Immature natural killer cell (primary cell): ENCODE data around the gene HUWE1. TPM values are rescaled to one million over a fixed set of nuclear protein-coding genes. Genes with fewer than 3 reads are reported as not detected.

Source experiments
- DNase-seq, 3 donors: peaks; one replicate each; pipeline ENCODE4 v3.0.0; 2022; ENCODE audit warnings: mixed read lengths in 1 of 3
- H3K27ac Mint-ChIP-seq, 6 donors: one replicate each; pipeline ENCODE4 v1.8.0; 2020; ENCODE audit warnings: mixed read lengths in 6 of 6, mild to moderate bottlenecking in 5 of 6, inconsistent platforms in 4 of 6, moderate library complexity in 3 of 6
- H3K27me3 Mint-ChIP-seq, 3 donors: one replicate each; pipeline ENCODE4 v1.8.0; 2020 to 2021; ENCODE audit warnings: low read depth in 3 of 3, mild to moderate bottlenecking in 3 of 3, mixed read lengths in 3 of 3, moderate library complexity in 3 of 3, inconsistent platforms in 1 of 3
- H3K36me3 Mint-ChIP-seq, 3 donors: one replicate each; pipeline ENCODE4 v1.8.0; 2020; ENCODE audit warnings: mixed read lengths in 3 of 3, inconsistent platforms in 2 of 3, mild to moderate bottlenecking in 2 of 3
- H3K4me1 Mint-ChIP-seq, 2 donors: one replicate each; pipeline ENCODE4 v1.8.0; 2020; ENCODE audit warnings: inconsistent platforms in 2 of 2, mild to moderate bottlenecking in 2 of 2, mixed read lengths in 2 of 2, moderate library complexity in 1 of 2
- H3K4me3 Mint-ChIP-seq, 5 donors: one replicate each; pipeline ENCODE4 v1.8.0; 2020; ENCODE audit warnings: mild to moderate bottlenecking in 5 of 5, mixed read lengths in 5 of 5, inconsistent platforms in 3 of 5, moderate library complexity in 3 of 5
- H3K9me3 Mint-ChIP-seq, 6 donors: one replicate each; pipeline ENCODE4 v1.8.0; 2020; ENCODE audit warnings: mild to moderate bottlenecking in 6 of 6, mixed read lengths in 6 of 6, inconsistent platforms in 4 of 6, moderate library complexity in 3 of 6
- polyA plus RNA-seq, 3 donors: library from polyadenylated mRNA; unstranded; fragments of 300-500 nt; fragmentation: Illumina TruSeq; gene quantifications; one replicate each; pipeline ENCODE4 v1.2.3, GENCODE V29; 2021

The HUWE1 gene
- polyA plus RNA-seq, 3 donors from 2014 or later = 4.2 to 22.4 (median 4.6) TPM

- H3K9me3 Mint-ChIP-seq = no peaks in the 10 kb centered on the region
- peaks cover 2 to 7% (median 3%) of the 10 kb centered on the region in 3 donors for H3K27me3 Mint-ChIP-seq
- peak overlapping the region; percentile 97 to 99 (median 99) for H3K27ac Mint-ChIP-seq
- peaks cover 45 to 50% of the 10 kb centered on the region in 2 donors for H3K4me1 Mint-ChIP-seq
- DNase-seq = peak; percentile 65 to 71 (median 69)
- peak overlapping the region; percentile 75 to 86 (median 83) for H3K4me3 Mint-ChIP-seq
- peaks cover 0 to 3% (median 0%) of the 10 kb centered on the region in 3 donors for H3K36me3 Mint-ChIP-seq
Measured at GRCh38 chrX:53714580-53715345, 28.2 kb upstream of the HUWE1 start.

GRCh38 chrX:53713987-53714579 lies 27.6 kb upstream of the HUWE1 start:
- H3K4me1 Mint-ChIP-seq = peaks cover 45 to 50% of the 10 kb centered on the region in 2 donors
- DNase-seq = peak in 1 of 3 donors; percentile 22
- H3K9me3 Mint-ChIP-seq = no peaks in the 10 kb centered on the region

GRCh38 chrX:53711436-53711835 lies 24.9 kb upstream of the HUWE1 start:
- Mint-ChIP-seq H3K27ac (no peak overlapping the region), H3K27me3 (peaks cover 0 to 7% (median 3%) of the 10 kb centered on the region in 3 donors), H3K4me1 (peaks cover 31 to 34% of the 10 kb centered on the region in 2 donors), H3K4me3 (no peak overlapping the region), H3K9me3 (no peaks in the 10 kb centered on the region), H3K36me3 (peaks cover 0 to 6% (median 0%) of the 10 kb centered on the region in 3 donors)
- DNase-seq = no peak

More at GRCh38 chrX:53713987-53714579, 27.6 kb upstream of the HUWE1 start:
- peak overlapping the region; percentile 97 to 99 (median 99) for H3K27ac Mint-ChIP-seq
- H3K27me3 Mint-ChIP-seq = peaks cover 2 to 7% (median 3%) of the 10 kb centered on the region in 3 donors
- peaks cover 0 to 3% (median 0%) of the 10 kb centered on the region in 3 donors for H3K36me3 Mint-ChIP-seq
- peak overlapping the region; percentile 75 to 86 (median 83) for H3K4me3 Mint-ChIP-seq

DNA sequence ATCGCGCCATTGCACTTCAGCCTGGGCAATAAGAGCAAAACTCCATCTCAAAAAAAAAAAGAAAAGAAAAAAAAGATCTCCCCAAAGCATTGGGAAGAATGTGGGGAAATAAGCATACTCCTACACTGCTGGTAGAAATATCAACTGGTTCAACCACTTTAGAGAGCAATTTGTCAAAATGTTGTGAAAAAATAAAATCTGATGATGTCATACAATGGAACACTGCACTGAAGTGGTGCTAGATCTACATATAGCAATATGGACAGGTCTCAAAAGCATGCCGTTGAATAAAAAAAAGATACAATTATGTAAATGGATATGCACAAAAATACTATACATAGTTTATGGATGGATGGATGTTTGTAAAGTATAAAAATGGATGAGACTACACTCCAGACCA lies 18.3 kb upstream of the HUWE1 start:
- Mint-ChIP-seq H3K4me1 (no peaks in the 10 kb centered on the region), H3K4me3 (no peak overlapping the region), H3K36me3 (peaks cover 3 to 5% (median 4%) of the 10 kb centered on the region in 3 donors), H3K9me3 (no peaks in the 10 kb centered on the region), H3K27me3 (peaks cover 0 to 2% (median 1%) of the 10 kb centered on the region in 3 donors), H3K27ac (no peak overlapping the region)
- no peak for DNase-seq

GRCh38 chrX:53704294-53704693 lies 17.8 kb upstream of the HUWE1 start:
- no peak for DNase-seq
- H3K27ac Mint-ChIP-seq = peak overlapping the region in 1 of 6 donors; percentile 49

DNA sequence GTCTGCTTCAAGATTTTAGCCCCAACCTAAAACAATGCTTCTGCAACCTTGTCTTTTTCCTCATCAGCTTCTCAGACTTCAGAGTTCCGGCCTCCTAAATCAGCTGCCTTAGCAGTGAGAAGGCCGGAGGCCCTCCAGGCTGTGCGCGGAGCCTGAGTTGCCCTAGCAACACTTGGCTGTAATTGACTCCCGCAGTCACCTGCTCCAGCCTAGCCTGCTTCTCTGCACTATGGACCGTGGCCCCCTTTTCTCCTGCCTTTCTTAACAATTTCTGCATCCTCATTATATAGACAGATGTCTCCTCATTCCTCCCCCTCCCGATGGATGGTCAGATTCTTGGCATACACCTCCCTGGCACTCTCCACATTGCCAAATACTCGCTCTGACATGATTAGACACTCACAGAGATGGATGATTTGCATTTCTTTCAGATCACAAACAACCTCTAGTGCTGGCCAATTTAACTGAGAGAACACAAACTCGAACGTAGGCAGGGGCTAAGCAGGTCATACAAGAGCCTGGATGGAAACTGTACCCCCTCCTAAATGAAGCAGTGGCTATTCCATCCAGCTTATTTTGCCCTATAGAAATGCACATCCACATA lies 9.5 kb upstream of the HUWE1 start:
- Mint-ChIP-seq H3K27me3 (peaks cover 0 to 3% (median 0%) of the 10 kb centered on the region in 3 donors), H3K4me1 (no peaks in the 10 kb centered on the region), H3K9me3 (no peaks in the 10 kb centered on the region), H3K4me3 (no peak overlapping the region), H3K27ac (no peak overlapping the region), H3K36me3 (no peaks in the 10 kb centered on the region)
- DNase-seq = no peak

More at GRCh38 chrX:53704294-53704693, 17.8 kb upstream of the HUWE1 start:
- Mint-ChIP-seq H3K4me1 (no peaks in the 10 kb centered on the region), H3K9me3 (no peaks in the 10 kb centered on the region), H3K4me3 (no peak overlapping the region), H3K27me3 (peaks cover 0 to 2% (median 1%) of the 10 kb centered on the region in 3 donors), H3K36me3 (peaks cover 3 to 5% (median 4%) of the 10 kb centered on the region in 3 donors)

- no peak for DNase-seq
- Mint-ChIP-seq H3K36me3 (no peaks in the 10 kb centered on the region), H3K4me1 (no peaks in the 10 kb centered on the region), H3K4me3 (no peak overlapping the region), H3K27ac (no peak overlapping the region), H3K27me3 (peaks cover 0 to 3% (median 0%) of the 10 kb centered on the region in 3 donors), H3K9me3 (no peaks in the 10 kb centered on the region)
Measured at GRCh38 chrX:53694642-53695041, 8.1 kb upstream of the HUWE1 start.

GRCh38 chrX:53688300-53688699 lies 1.8 kb upstream of the HUWE1 start:
- no peak for DNase-seq
- H3K4me3 Mint-ChIP-seq = no peak overlapping the region
- no peak overlapping the region for H3K27ac Mint-ChIP-seq
- no peaks in the 10 kb centered on the region for H3K36me3 Mint-ChIP-seq
- H3K9me3 Mint-ChIP-seq = no peaks in the 10 kb centered on the region
- peaks cover 4 to 13% (median 8%) of the 10 kb centered on the region in 3 donors for H3K27me3 Mint-ChIP-seq
- H3K4me1 Mint-ChIP-seq = peaks cover 22 to 24% of the 10 kb centered on the region in 2 donors

GRCh38 chrX:53685711-53686110 lies 808 bp downstream of the HUWE1 start:
- Mint-ChIP-seq H3K9me3 (no peaks in the 10 kb centered on the region), H3K27me3 (peaks cover 7 to 18% (median 13%) of the 10 kb centered on the region in 3 donors), H3K4me1 (peaks cover 35 to 44% of the 10 kb centered on the region in 2 donors), H3K4me3 (peak overlapping the region; percentile 84 to 97 (median 90)), H3K27ac (peak overlapping the region; percentile 71 to 98 (median 91)), H3K36me3 (no peaks in the 10 kb centered on the region)
- no peak for DNase-seq

DNA sequence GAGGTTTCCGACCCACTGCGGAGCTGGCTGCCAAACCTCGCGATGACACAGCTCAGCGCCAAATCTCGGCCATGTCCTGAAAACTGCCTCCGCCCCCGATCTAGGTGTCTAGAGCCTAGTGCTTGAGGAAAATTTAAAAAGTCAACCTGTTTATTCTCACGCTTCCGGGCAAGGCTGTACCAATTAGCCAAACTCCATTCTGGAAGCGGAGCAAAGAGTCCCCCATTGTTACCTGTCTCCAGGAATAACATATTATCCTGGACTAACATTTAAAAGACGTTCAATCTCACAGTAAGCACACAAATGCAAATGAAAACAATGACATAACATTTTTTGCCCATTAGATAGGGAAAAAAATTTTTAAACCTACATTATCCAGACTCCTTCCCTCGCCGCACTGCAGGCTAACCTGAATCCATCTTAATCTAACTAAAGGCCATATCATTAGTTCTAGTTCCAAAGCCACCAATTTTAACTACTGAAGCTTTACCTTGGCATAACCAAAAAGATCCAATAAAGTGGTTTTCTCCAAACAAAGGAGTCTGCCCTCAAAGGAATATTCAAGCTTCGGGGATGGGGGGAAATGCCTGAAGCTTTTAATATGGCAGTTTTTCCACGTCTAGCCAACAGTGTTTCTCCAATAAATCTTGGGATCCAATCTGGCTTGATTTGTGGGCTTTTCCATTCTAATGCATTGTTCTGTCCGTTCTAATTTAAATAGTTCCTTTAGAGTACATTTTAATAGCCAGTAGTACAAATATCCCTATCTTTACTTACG lies 1.9 kb downstream of the HUWE1 start:
- Mint-ChIP-seq H3K27ac (peak overlapping the region; percentile 86 to 98 (median 95)), H3K27me3 (peaks cover 7 to 18% (median 13%) of the 10 kb centered on the region in 3 donors), H3K36me3 (no peaks in the 10 kb centered on the region), H3K4me1 (peaks cover 35 to 47% of the 10 kb centered on the region in 2 donors), H3K4me3 (peak overlapping the region; percentile 79 to 97 (median 87)), H3K9me3 (no peaks in the 10 kb centered on the region)
- no peak for DNase-seq

DNA sequence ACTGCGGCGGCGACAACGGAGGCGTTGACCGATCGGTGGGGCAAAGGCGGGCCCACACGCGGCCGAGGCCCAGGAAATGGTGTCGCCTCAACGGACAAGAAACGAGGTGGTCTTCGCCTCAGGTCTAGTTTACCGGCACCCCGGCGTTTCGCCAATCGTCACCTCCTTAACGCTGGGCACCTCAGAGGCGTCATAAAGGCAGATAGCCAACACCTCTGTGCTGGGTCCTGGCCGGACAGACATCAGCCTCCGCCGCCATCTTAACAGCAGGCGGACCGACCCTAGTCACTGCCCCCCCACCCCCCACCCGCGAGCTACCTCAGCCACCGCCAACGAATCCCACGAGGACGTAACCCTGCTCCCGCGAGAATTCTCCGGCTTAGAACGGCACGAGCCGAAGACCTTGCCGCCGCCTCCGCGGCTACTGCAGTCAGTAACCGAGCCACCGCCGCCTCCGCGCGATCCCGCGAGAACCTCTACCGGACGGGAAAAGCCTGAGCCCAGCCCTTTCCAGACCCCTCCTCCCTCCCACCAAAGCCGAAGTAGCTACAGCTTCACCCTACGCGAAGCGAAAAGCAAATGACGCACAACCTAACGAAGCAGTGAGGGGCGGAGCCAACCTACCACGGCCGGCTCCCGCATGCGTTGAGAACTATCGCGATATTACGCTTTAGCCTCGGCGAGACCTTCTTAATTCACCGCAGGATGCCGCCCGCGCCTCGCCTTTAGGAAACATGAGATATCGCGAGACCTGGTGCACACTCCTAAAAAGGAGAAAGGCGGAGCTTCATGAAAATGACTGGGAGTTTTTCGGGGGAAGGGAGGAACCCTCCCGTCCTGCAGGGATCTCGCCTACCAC lies 2.7 kb downstream of the HUWE1 start:
- DNase-seq = peak; percentile 90 to 95 (median 94)
- H3K27ac Mint-ChIP-seq = peak overlapping the region; percentile 86 to 98 (median 95)
- no peaks in the 10 kb centered on the region for H3K36me3 Mint-ChIP-seq
- H3K4me1 Mint-ChIP-seq = peaks cover 35 to 49% of the 10 kb centered on the region in 2 donors
- H3K27me3 Mint-ChIP-seq = peaks cover 7 to 18% (median 13%) of the 10 kb centered on the region in 3 donors
- H3K9me3 Mint-ChIP-seq = no peaks in the 10 kb centered on the region
- peak overlapping the region; percentile 79 to 97 (median 87) for H3K4me3 Mint-ChIP-seq

DNA sequence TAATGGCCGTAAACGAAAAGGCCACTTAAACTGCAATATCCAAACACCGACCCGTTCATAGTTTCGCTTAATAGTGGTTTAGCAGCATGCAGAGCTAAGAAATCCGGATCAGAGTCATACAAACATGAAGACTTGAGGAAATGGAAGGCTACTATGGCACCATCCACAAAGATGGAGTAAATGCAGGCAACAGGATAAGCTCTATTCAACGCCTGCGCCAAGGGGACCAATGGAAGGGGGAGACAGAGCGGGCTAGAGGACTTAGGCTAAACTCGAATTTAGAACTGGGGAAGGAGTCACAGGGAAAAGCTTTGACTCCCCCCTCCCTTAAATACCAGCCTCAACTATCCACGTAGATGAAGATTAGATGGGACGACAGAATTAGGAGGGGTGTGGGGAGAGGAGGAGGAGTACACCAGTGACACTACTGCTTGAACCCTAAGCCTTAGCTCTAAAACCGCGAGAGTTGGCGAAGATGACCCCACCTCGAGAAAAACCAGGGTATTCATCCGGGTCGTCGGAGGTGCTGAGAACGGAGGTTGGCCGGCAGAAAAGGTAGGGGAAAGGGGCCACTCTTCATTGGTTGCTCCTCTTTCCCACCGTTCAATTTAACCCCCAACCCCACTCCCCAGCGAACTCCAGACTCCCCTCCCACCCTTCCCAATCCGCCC lies 3.5 kb downstream of the HUWE1 start:
- Mint-ChIP-seq H3K27me3 (peaks cover 7 to 18% (median 13%) of the 10 kb centered on the region in 3 donors), H3K9me3 (no peaks in the 10 kb centered on the region), H3K4me3 (peak overlapping the region; percentile 79 to 97 (median 87)), H3K4me1 (peaks cover 37 to 56% of the 10 kb centered on the region in 2 donors), H3K27ac (peak overlapping the region; percentile 86 to 98 (median 95)), H3K36me3 (peaks cover 0 to 4% (median 0%) of the 10 kb centered on the region in 3 donors)
- DNase-seq = peak in 2 of 3 donors; percentile 23 to 45
